GM12878 (cell line): ENCODE measurements around the gene TBC1D10B. TPM values are rescaled to one million over a fixed set of nuclear protein-coding genes. Genes with fewer than 3 reads are reported as not detected.
A peak's percentile ranks its signal among the peaks of the same experiment; 100 is the strongest.

ENCODE experiments used
- BACH1 ChIP-seq: fragments of 450-650 bp; IDR thresholded peaks from 2 replicates; pipeline ENCODE4 v1.6.1; 2017; ENCODE audit warnings: mild to moderate bottlenecking, borderline replicate concordance
- CREM ChIP-seq: IDR thresholded peaks from 2 replicates; pipeline ENCODE4 v1.6.1; 2014; ENCODE audit warnings: antibody characterized with exemption, low read depth
- DPF2 ChIP-seq: fragments of 450-650 bp; IDR thresholded peaks from 2 replicates; pipeline ENCODE4 v1.6.1; 2017; ENCODE audit warnings: mild to moderate bottlenecking
- EED ChIP-seq: sonication (generic); IDR thresholded peaks from 2 replicates; pipeline ENCODE4 v1.6.1; 2016; ENCODE audit warnings: antibody characterized with exemption, low read depth
- FOXM1 ChIP-seq: IDR thresholded peaks from 2 replicates; pipeline ENCODE4 v1.6.1; 2012; ENCODE audit warnings: low read depth, mild to moderate bottlenecking, inconsistent platforms, low read length, moderate library complexity
- HCFC1 ChIP-seq: fragments of 150-350 bp; IDR thresholded peaks from 2 replicates; pipeline ENCODE4 v1.6.1; 2014; ENCODE audit warnings: low read length
- MEF2B ChIP-seq: fragments of 450-650 bp; IDR thresholded peaks from 2 replicates; pipeline ENCODE4 v1.6.1; 2018; ENCODE audit warnings: mild to moderate bottlenecking, moderate library complexity; ENCODE audit not compliant: partially characterized antibody, poor library complexity, severe bottlenecking
- POLR2A ChIP-seq: IDR thresholded peaks from 2 replicates; pipeline ENCODE4 v1.6.1; 2011; ENCODE audit warnings: low read depth, mild to moderate bottlenecking, low read length
- RB1 ChIP-seq: fragments of 450-650 bp; formaldehyde crosslinking; IDR thresholded peaks from 2 replicates; pipeline ENCODE4 v1.6.1; 2017; ENCODE audit warnings: mild to moderate bottlenecking, borderline replicate concordance
- RBBP5 ChIP-seq: fragments of 200-600 bp; sonication (generic); conservative IDR thresholded peaks from 2 replicates; pipeline ENCODE4 v1.6.1; 2016
- RELA ChIP-seq: fragments of 450-650 bp; IDR thresholded peaks from 2 replicates; pipeline ENCODE4 v1.8.0; 2014; ENCODE audit warnings: borderline replicate concordance; ENCODE audit not compliant: partially characterized antibody
- ZNF384 ChIP-seq: IDR thresholded peaks from 2 replicates; pipeline ENCODE4 v1.6.1; 2012; ENCODE audit warnings: low read depth, mild to moderate bottlenecking, low read length, improper control_type of control experiment, borderline replicate concordance
- polyA plus RNA-seq, 11 experiments: library from polyadenylated mRNA; depleted of rRNA in 4 of 11; unstranded in 6 of 11; stranded (reverse) in 5 of 11; fragments of >200 nt; fragmentation: Nextera tagmentation in 4 of 11; fragmentation: Illumina TruSeq in 1 of 11; extraction: Ambion mirVana in 4 of 11; extraction: Trizol in 1 of 11; gene quantifications; 1 replicate in 1 of 11; 2 replicates in 10 of 11; pipeline versions ENCODE4 v1.2.1 to v1.2.3, GENCODE V29; 2011 to 2016; ENCODE audit warnings: inconsistent platforms in 2 of 11, missing spikeins in 2 of 11, low read depth in 1 of 11
- total RNA-seq, 4 experiments: library from RNA; depleted of rRNA in 3 of 4; stranded (reverse); fragments of >200 nt in 3 of 4; fragmentation: Illumina TruSeq in 1 of 4; extraction: Trizol in 1 of 4; gene quantifications; 2 replicates each; pipeline versions ENCODE4 v1.2.1 to v1.2.3, GENCODE V29; 2013 to 2021
- TF ChIP-seq, protein P1 (sequence below): IDR thresholded peaks from 2 replicates; pipeline ENCODE4 v1.6.1; 2012; ENCODE audit warnings: low read depth, low read length, improper control_type of control experiment
- TF ChIP-seq, protein P2 (sequence below): IDR thresholded peaks from 2 replicates; pipeline ENCODE4 v1.6.1; 2011; ENCODE audit warnings: borderline replicate concordance, low read depth, mild to moderate bottlenecking, moderate library complexity, low read length; ENCODE audit not compliant: insufficient read depth, poor library complexity, severe bottlenecking
- TF ChIP-seq, protein P3 (sequence below), 3 experiments: IDR thresholded peaks in 2 of 3; conservative IDR thresholded peaks in 1 of 3; 2 replicates each; pipeline ENCODE4 v1.5.1; 2011; ENCODE audit warnings: low read depth in 3 of 3, low read length in 3 of 3, mild to moderate bottlenecking in 3 of 3, control low read depth in 2 of 3, moderate library complexity in 2 of 3, inconsistent platforms in 1 of 3, mixed read lengths in 1 of 3; ENCODE audit not compliant: control insufficient read depth in 2 of 3, insufficient read depth in 1 of 3; ENCODE audit errors: extremely low read depth in 1 of 3
- TF ChIP-seq, protein P4 (sequence below): IDR thresholded peaks from 2 replicates; pipeline ENCODE4 v1.6.1; 2011; ENCODE audit warnings: borderline replicate concordance, low read depth, mild to moderate bottlenecking, moderate library complexity, mixed read lengths, low read length; ENCODE audit not compliant: insufficient read depth; ENCODE audit errors: extremely low read length
- TF ChIP-seq, protein P5 (sequence below): fragments of 450-650 bp; IDR thresholded peaks from 2 replicates; pipeline ENCODE4 v1.6.1; 2017; ENCODE audit warnings: mild to moderate bottlenecking, moderate library complexity
- TF ChIP-seq, protein P6 (sequence below): fragments of 450-650 bp; conservative IDR thresholded peaks from 2 replicates; pipeline ENCODE4 v1.6.1; 2017; ENCODE audit warnings: mild to moderate bottlenecking, moderate library complexity

Gene TBC1D10B
- total and polyA plus RNA-seq, 10 of the 15 experiments (the other 5 are each of a cell fraction or from before 2014, with no cell fraction given), result 2.2 to 51.2 (median 11.6) TPM

DNA sequence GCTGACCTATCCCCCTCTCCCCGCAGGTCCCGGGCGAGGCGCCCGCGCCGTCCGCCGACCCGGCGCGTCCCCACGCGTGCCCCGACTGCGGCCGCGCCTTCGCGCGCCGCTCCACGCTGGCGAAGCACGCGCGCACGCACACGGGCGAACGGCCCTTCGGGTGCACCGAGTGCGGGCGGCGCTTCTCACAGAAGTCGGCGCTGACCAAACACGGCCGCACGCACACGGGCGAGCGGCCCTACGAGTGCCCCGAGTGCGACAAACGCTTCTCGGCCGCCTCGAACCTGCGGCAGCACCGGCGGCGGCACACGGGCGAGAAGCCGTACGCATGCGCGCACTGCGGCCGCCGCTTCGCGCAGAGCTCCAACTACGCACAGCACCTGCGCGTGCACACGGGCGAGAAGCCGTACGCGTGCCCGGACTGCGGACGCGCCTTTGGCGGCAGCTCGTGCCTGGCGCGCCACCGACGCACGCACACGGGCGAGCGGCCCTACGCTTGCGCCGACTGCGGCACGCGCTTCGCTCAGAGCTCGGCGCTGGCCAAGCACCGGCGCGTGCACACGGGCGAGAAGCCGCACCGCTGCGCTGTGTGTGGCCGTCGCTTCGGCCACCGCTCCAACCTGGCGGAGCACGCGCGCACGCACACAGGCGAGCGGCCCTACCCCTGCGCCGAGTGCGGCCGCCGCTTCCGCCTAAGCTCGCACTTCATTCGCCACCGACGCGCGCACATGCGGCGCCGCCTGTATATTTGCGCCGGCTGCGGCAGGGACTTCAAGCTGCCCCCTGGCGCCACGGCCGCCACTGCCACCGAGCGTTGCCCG, 47.4 kb upstream of the TBC1D10B start (continued):
- TF ChIP-seq, protein P1, sequence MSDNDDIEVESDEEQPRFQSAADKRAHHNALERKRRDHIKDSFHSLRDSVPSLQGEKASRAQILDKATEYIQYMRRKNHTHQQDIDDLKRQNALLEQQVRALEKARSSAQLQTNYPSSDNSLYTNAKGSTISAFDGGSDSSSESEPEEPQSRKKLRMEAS, result peak; percentile 86
- TF ChIP-seq HCFC1 (no peak; the same call in 1 of the 2 replicates), DPF2 (peak; percentile 80), POLR2A (peak; percentile 84; the same call in 1 of the 2 replicates), RB1 (0 out of 2 replicates have a peak, but pooled peaks have one; percentile 68), RELA (peak; percentile 51), FOXM1 (no peak), CREM (peak; percentile 17; the same call in 1 of the 2 replicates), MEF2B (peak; percentile 8), RBBP5 (no peak), ZNF384 (no peak), EED (no peak), BACH1 (peak; percentile 74)
- TF ChIP-seq, protein P2, sequence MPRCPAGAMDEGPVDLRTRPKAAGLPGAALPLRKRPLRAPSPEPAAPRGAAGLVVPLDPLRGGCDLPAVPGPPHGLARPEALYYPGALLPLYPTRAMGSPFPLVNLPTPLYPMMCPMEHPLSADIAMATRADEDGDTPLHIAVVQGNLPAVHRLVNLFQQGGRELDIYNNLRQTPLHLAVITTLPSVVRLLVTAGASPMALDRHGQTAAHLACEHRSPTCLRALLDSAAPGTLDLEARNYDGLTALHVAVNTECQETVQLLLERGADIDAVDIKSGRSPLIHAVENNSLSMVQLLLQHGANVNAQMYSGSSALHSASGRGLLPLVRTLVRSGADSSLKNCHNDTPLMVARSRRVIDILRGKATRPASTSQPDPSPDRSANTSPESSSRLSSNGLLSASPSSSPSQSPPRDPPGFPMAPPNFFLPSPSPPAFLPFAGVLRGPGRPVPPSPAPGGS, result peak; percentile 10
- TF ChIP-seq, protein P3, sequence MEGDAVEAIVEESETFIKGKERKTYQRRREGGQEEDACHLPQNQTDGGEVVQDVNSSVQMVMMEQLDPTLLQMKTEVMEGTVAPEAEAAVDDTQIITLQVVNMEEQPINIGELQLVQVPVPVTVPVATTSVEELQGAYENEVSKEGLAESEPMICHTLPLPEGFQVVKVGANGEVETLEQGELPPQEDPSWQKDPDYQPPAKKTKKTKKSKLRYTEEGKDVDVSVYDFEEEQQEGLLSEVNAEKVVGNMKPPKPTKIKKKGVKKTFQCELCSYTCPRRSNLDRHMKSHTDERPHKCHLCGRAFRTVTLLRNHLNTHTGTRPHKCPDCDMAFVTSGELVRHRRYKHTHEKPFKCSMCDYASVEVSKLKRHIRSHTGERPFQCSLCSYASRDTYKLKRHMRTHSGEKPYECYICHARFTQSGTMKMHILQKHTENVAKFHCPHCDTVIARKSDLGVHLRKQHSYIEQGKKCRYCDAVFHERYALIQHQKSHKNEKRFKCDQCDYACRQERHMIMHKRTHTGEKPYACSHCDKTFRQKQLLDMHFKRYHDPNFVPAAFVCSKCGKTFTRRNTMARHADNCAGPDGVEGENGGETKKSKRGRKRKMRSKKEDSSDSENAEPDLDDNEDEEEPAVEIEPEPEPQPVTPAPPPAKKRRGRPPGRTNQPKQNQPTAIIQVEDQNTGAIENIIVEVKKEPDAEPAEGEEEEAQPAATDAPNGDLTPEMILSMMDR (IDR thresholded peaks at IDR 0.05 in 2 of 3, conservative IDR thresholded peaks at IDR 0.05 in 1 of 3; ENCODE audit: control insufficient read depth in 2 of 3, extremely low read depth in 1 of 3, insufficient read depth in 1 of 3, low read depth in 3 of 3, low read length in 3 of 3), result peak in 2 of 3 experiments; percentile 29 to 33; a peak in 3 of 6 replicates
- TF ChIP-seq, protein P4, sequence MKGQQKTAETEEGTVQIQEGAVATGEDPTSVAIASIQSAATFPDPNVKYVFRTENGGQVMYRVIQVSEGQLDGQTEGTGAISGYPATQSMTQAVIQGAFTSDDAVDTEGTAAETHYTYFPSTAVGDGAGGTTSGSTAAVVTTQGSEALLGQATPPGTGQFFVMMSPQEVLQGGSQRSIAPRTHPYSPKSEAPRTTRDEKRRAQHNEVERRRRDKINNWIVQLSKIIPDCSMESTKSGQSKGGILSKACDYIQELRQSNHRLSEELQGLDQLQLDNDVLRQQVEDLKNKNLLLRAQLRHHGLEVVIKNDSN, result no peak
- TF ChIP-seq, protein P5, sequence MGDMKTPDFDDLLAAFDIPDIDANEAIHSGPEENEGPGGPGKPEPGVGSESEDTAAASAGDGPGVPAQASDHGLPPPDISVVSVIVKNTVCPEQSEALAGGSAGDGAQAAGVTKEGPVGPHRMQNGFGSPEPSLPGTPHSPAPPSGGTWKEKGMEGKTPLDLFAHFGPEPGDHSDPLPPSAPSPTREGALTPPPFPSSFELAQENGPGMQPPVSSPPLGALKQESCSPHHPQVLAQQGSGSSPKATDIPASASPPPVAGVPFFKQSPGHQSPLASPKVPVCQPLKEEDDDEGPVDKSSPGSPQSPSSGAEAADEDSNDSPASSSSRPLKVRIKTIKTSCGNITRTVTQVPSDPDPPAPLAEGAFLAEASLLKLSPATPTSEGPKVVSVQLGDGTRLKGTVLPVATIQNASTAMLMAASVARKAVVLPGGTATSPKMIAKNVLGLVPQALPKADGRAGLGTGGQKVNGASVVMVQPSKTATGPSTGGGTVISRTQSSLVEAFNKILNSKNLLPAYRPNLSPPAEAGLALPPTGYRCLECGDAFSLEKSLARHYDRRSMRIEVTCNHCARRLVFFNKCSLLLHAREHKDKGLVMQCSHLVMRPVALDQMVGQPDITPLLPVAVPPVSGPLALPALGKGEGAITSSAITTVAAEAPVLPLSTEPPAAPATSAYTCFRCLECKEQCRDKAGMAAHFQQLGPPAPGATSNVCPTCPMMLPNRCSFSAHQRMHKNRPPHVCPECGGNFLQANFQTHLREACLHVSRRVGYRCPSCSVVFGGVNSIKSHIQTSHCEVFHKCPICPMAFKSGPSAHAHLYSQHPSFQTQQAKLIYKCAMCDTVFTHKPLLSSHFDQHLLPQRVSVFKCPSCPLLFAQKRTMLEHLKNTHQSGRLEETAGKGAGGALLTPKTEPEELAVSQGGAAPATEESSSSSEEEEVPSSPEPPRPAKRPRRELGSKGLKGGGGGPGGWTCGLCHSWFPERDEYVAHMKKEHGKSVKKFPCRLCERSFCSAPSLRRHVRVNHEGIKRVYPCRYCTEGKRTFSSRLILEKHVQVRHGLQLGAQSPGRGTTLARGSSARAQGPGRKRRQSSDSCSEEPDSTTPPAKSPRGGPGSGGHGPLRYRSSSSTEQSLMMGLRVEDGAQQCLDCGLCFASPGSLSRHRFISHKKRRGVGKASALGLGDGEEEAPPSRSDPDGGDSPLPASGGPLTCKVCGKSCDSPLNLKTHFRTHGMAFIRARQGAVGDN, result peak; percentile 99
- TF ChIP-seq, protein P6, sequence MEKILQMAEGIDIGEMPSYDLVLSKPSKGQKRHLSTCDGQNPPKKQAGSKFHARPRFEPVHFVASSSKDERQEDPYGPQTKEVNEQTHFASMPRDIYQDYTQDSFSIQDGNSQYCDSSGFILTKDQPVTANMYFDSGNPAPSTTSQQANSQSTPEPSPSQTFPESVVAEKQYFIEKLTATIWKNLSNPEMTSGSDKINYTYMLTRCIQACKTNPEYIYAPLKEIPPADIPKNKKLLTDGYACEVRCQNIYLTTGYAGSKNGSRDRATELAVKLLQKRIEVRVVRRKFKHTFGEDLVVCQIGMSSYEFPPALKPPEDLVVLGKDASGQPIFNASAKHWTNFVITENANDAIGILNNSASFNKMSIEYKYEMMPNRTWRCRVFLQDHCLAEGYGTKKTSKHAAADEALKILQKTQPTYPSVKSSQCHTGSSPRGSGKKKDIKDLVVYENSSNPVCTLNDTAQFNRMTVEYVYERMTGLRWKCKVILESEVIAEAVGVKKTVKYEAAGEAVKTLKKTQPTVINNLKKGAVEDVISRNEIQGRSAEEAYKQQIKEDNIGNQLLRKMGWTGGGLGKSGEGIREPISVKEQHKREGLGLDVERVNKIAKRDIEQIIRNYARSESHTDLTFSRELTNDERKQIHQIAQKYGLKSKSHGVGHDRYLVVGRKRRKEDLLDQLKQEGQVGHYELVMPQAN, result peak; percentile 43; the same call in 1 of the 2 replicates
